Activated T-helper 9 cell treated with anti-CD3 and anti-CD28 coated beads, Interleukin-2, amount 50 U/mL, for 16 hours (primary cell): ENCODE results near the gene STEAP1B.

ENCODE experiments used
- DNase-seq: peaks from one replicate; pipeline ENCODE4 v3.0.0-alpha.2; 2020; ENCODE audit warnings: low read depth

STEAP1B gene

GRCh38 chr7:22429386-22429785 is 70.6 kb downstream of the STEAP1B start:
- no peak for DNase-seq

GRCh38 chr7:22427855-22428254 is 72.1 kb downstream of the STEAP1B start:
- no peak for DNase-seq

DNA sequence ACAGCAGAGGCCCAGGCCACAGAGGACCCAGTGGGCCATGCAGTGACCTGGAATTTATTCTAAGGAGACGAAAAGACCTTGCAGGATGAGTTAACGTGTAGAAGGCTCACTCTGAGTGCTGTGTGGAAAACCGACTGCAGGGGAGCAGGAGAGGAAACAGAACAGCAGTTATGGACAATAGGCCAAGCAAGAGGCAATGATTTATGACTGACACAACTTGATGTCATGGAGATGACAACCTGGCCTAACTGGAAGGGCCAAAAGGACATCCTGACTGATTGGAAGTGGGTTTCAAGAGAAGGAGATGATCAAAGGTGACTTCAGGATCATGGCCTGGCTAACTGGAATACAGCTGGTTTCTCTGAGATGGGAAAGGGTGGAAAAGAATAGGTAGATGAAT is 72.9 kb downstream of the STEAP1B start:
- DNase-seq: no peak

- no peak for DNase-seq
Observed at GRCh38 chr7:22426463-22427094, 73.4 kb downstream of the STEAP1B start.

- DNase-seq: no peak
Observed at GRCh38 chr7:22425361-22425760, 74.6 kb downstream of the STEAP1B start.

GRCh38 chr7:22422831-22423615 is 77.0 kb downstream of the STEAP1B start:
- DNase-seq: no peak

DNA sequence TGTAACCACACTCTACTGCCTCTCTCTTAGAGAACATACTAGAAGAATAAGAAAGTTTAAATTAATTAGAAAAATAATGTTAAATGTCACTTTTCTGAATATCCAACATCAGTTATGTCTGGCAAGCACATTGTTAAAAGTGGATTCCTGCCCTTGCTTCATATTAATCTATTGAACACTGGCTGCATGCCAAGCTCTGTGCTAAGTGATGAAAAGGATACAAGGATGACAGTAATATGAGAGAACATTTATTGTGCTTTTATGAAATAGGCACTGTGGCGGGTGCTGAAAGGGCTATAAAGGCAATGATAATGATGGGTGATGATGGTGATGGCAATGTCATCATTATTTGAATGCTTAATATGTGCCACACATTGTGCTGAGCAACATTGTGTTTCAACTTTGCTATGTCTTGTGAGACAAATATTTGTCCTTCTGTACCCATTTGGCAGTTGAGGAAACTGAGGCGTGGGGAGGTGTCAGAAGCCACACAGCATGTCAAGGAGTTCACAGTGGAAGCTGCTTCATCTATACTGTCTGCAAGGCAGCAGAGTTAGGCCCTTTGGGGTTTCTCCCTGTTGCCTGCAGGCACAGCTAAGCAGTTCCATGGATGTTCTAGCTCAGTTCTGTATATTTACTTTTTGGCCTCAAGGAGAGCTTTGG is 78.9 kb downstream of the STEAP1B start:
- DNase-seq: no peak

DNA sequence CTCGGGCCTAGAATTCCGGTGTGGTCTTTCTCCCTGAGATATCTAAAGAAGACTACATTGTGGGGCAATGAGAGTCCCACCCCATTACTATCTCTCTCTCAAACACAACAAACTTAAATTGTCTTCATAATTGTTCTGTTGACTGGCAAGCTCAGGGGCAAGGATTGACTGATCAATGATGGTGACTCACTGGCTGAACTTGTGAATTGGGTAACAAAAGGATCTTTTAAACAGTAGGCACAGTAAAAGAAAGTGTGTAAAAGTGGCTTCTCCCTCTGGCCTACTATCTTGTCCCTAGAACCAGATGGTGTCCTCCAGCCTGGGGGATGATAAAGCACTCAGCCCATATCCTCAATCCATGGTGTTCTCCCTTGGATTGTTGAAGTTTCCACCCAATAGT is 80.0 kb downstream of the STEAP1B start:
- DNase-seq: no peak

DNA sequence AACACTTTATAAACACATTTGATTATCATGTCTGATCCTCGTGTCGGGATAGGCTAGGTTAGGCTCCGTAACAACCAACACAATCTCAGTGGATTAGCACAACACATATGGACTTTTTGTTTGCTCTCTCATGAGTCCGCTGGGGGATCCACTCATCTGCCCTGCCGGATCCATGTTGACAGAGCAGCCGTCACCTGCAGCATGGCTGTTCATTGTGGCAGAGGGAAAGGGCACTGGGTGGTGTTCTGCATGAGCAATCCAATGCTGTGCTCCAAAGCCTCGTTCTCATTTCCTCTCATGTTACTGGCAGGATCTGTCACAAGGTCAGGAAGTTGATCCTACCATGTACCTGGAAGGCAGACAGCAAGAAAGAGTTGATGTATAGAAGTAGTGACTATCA is 80.5 kb downstream of the STEAP1B start:
- no peak for DNase-seq

GRCh38 chr7:22418251-22419046 is 81.5 kb downstream of the STEAP1B start:
- no peak for DNase-seq

GRCh38 chr7:22417841-22418240 is 82.1 kb downstream of the STEAP1B start:
- DNase-seq: no peak

GRCh38 chr7:22417349-22417748 is 82.6 kb downstream of the STEAP1B start:
- no peak for DNase-seq

GRCh38 chr7:22414424-22414823 is 85.6 kb downstream of the STEAP1B start:
- no peak for DNase-seq

DNA sequence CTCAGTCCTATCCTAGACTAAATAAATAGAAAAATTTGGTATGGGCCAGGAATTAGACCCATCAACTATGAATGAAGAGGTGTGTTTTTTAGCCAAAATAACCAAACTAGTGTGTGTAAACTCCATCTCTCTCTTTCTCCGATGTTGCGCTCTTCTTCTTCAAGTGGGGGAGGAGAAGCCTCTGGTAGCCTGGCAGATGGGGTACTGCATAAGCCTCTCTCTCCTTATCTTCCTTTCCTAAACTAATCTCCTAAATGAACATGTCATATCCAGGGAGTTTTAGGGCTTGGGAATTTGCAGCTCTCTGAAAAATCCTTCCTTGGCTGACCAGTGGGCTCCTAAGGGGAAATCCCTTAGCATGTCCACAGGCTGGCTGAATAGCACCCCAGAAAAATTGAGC is 86.8 kb downstream of the STEAP1B start:
- DNase-seq: no peak

- DNase-seq: no peak
Observed at GRCh38 chr7:22411977-22412693, 87.9 kb downstream of the STEAP1B start.

GRCh38 chr7:22406715-22407114 is 93.3 kb downstream of the STEAP1B start:
- no peak for DNase-seq

GRCh38 chr7:22404421-22405023 is 95.5 kb downstream of the STEAP1B start:
- DNase-seq: no peak

DNA sequence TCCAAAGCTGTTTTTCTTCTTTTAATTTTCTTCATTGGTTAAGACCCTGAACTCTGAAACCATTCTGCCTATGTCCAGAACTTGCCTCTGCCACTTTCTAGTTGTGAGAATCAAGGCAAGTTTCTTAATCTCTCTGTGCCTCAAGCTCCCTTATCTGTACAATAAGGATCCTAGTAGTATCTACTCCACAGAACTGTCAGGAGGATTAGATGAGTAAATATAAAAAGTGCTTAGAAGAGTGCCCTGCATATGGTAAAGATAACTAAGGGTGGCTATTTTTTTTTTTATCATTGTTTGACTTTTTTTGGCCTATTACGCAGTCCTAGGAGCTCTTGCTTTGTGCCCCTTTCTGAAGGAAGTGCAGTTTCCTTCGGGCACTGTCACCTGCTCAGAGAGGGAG is 96.6 kb downstream of the STEAP1B start:
- no peak for DNase-seq

DNA sequence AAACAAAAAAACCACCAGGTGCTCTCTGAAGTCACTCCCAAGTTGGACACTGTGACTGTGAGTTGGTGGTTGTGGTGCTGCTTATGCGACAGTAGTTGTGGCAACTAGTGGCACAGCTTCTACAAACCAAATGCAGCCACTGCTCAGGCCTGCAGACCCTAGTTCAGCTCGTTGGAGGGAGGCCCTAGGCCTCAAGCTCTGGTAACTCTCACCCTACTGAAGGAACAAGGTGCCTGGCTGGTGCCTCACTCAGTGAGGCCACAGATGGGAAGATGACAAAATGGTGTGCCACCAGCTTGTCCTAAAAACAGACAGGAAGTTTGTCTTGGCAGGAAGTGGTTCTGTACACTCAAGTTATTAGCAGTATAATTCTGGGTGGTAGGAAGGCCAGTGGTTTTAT is 97.7 kb downstream of the STEAP1B start:
- no peak for DNase-seq

- no peak for DNase-seq
Observed at GRCh38 chr7:22400936-22401553, 98.9 kb downstream of the STEAP1B start.
